Measurements from ENCODE around the gene RHOV.

GRCh38 chr15:40854161-40854560, 19.9 kb downstream of the RHOV start:
- TF ChIP-seq EZH2 (IDR thresholded peaks at IDR 0.05; ENCODE audit: insufficient read depth, poor library complexity, severe bottlenecking), result no peak
- TF ChIP-seq EZH2phosphoT487 (IDR thresholded peaks at IDR 0.05; ENCODE audit: insufficient read depth, low read depth), result no peak

Data from GM23248 (cell line).